HL-60 (cell line): ENCODE data around the gene DAPK3.

Experiments
- DNase-seq, 2 experiments: peaks; one replicate each; pipeline ENCODE4 v3.0.0-alpha.2; 2010 to 2020; ENCODE audit warnings: low read depth in 1 of 2, low spot score in 1 of 2
- H3K27ac ChIP-seq: fragments of 250-450 bp; sonication (Bioruptor Pico); replicated peaks from 2 replicates; pipeline ENCODE4 v1.5.1; 2020; ENCODE audit warnings: mild to moderate bottlenecking, moderate library complexity
- H3K27me3 ChIP-seq: fragments of 250-450 bp; sonication (Bioruptor Pico); 2 replicates; pipeline ENCODE4 v1.5.1; 2021; ENCODE audit warnings: mild to moderate bottlenecking, moderate library complexity; ENCODE audit not compliant: insufficient read depth, poor library complexity, severe bottlenecking
- H3K4me3 ChIP-seq: replicated peaks from 2 replicates; pipeline ENCODE4 v1.5.1; 2011; ENCODE audit warnings: mild to moderate bottlenecking, control low read depth, low read length; ENCODE audit not compliant: insufficient read depth
- GABPA ChIP-seq: IDR thresholded peaks from 2 replicates; pipeline ENCODE4 v1.6.1; 2012; ENCODE audit warnings: low read depth
- POLR2AphosphoS5 ChIP-seq: IDR thresholded peaks from 2 replicates; pipeline ENCODE4 v1.6.1; 2012; ENCODE audit warnings: low read depth
- REST ChIP-seq: IDR thresholded peaks from 2 replicates; pipeline ENCODE4 v1.6.1; 2012; ENCODE audit warnings: low read depth; ENCODE audit not compliant: insufficient replicate concordance
- SPI1 ChIP-seq: IDR thresholded peaks from 2 replicates; pipeline ENCODE4 v1.6.1; 2012; ENCODE audit warnings: low read depth, mild to moderate bottlenecking, borderline replicate concordance
- TF ChIP-seq, protein P1 (sequence below): IDR thresholded peaks from one replicate; pipeline ENCODE4 v1.5.1; 2011; ENCODE audit warnings: low read length, control low read depth, inconsistent platforms; ENCODE audit not compliant: insufficient read depth

Gene DAPK3

DNA sequence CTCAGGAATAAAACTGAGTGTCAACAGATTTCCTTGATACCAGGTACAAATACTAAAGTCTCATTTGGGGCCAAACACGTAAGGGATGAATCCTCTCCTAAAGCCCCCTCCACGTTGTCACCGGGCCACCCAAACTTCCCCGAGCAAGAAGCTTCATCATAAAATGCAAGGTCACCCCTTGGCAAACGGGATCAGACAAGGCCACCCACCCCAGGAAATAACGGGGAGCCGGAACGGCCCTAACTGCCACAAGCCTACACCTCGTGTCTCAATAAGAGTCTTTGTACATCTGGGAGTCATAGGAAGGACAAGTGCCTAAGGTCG is 13.6 kb upstream of the DAPK3 start:
- peak overlapping the region; percentile 82 for H3K27ac ChIP-seq
- no peak for DNase-seq
- no peaks in the 10 kb centered on the region for H3K27me3 ChIP-seq
- peak overlapping the region; percentile 89 for H3K4me3 ChIP-seq
- TF ChIP-seq, protein P1, sequence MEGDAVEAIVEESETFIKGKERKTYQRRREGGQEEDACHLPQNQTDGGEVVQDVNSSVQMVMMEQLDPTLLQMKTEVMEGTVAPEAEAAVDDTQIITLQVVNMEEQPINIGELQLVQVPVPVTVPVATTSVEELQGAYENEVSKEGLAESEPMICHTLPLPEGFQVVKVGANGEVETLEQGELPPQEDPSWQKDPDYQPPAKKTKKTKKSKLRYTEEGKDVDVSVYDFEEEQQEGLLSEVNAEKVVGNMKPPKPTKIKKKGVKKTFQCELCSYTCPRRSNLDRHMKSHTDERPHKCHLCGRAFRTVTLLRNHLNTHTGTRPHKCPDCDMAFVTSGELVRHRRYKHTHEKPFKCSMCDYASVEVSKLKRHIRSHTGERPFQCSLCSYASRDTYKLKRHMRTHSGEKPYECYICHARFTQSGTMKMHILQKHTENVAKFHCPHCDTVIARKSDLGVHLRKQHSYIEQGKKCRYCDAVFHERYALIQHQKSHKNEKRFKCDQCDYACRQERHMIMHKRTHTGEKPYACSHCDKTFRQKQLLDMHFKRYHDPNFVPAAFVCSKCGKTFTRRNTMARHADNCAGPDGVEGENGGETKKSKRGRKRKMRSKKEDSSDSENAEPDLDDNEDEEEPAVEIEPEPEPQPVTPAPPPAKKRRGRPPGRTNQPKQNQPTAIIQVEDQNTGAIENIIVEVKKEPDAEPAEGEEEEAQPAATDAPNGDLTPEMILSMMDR = no peak
- TF ChIP-seq GABPA (no peak), POLR2AphosphoS5 (no peak), SPI1 (no peak), REST (no peak)

GRCh38 chr19:3983936-3984583 is 13.2 kb upstream of the DAPK3 start:
- H3K27me3 ChIP-seq = no peaks in the 10 kb centered on the region
- DNase-seq = peak; percentile 73 to 75
- H3K4me3 ChIP-seq = peak overlapping the region; percentile 89
- no peak for TF ChIP-seq SPI1
- peak; percentile 55; the same call in 1 of the 2 replicates for TF ChIP-seq POLR2AphosphoS5
- peak overlapping the region; percentile 82 for H3K27ac ChIP-seq

- DNase-seq = no peak
- TF ChIP-seq REST (no peak), POLR2AphosphoS5 (no peak; the same call in 1 of the 2 replicates), SPI1 (no peak), GABPA (no peak)
- TF ChIP-seq, protein P1 = no peak
- H3K4me3 ChIP-seq = peak overlapping the region; percentile 89
- H3K27ac ChIP-seq = peak overlapping the region; percentile 82
- no peaks in the 10 kb centered on the region for H3K27me3 ChIP-seq
Observed at GRCh38 chr19:3983542-3983914, 12.6 kb upstream of the DAPK3 start.

DNA sequence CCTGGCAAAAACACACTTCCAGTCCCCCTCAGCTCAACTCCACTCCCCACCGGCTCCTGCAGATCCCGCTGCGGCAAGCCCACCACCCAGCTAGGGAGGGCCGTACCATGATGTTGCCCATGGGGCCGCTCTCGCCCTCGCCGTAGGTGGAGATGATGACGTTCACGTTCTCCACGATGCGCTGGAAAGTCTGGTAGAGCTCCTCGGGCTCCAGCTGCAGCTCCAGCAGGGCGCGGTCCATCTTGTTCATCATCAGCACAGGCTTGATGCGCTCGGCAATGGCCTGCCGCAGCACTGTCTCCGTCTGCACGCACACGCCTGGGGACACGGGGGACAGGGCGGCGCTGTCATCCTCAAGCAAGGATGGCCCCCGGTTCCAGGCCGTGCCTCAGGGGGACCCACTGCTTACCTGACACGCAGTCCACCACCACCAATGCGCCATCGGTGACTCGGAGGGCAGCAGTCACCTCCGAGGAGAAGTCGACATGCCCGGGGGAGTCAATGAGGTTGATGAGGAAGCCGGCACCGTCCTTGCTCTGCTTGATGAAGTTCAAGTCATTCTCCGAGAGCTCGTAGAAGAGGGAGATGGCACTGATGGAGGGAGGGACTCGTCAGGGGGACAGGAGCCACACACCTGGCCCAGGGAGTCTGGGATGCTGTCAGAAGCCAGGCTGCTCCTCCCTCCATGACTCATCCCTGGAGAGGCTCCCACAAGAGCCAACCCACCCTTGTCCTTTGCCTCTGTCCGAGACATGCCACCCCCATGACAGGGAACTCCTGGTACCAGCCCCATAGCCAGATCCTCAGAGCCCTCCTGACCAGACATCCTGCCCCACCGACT is 12.0 kb upstream of the DAPK3 start:
- peak overlapping the region; percentile 82 for H3K27ac ChIP-seq
- peak in 1 of 2 experiments; percentile 59 for DNase-seq

More for the DNA sequence above, 12.0 kb upstream of the DAPK3 start:
- Histone ChIP-seq H3K4me3 (peak overlapping the region; percentile 89), H3K27me3 (no peaks in the 10 kb centered on the region)
- TF ChIP-seq SPI1 (no peak), REST (no peak), GABPA (no peak), POLR2AphosphoS5 (no peak; the same call in 1 of the 2 replicates)
- TF ChIP-seq, protein P1 = no peak
